HG03159 (cell line): Measurements from ENCODE around the gene MAP2K4.

Experiments used
- ATAC-seq: cut with Tn5 transposase; IDR thresholded peaks from one replicate; pipeline ENCODE4 v1.9.1; 2021; ENCODE audit warnings: mild to moderate bottlenecking, moderate library complexity; ENCODE audit not compliant: unreplicated experiment

Gene MAP2K4

DNA sequence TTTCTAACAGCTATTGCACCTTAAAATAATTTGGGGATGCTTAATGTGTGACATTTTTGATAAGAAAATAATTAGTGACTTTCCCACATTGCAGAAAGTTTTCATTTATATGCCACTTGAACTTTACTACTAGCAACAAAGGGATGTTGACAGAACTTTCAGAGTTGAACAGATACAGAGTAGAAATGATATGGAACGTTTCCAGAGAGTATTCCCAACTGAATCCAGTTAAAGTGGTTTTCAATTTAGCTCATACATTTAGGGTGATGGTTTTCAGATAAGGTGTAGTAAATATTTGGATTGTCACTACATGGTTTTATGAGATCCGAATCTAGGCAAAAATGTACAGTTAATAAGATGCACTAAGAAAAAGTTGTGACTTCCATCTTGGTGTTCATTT is 17.3 kb downstream of the MAP2K4 start:
- no peak for ATAC-seq

DNA sequence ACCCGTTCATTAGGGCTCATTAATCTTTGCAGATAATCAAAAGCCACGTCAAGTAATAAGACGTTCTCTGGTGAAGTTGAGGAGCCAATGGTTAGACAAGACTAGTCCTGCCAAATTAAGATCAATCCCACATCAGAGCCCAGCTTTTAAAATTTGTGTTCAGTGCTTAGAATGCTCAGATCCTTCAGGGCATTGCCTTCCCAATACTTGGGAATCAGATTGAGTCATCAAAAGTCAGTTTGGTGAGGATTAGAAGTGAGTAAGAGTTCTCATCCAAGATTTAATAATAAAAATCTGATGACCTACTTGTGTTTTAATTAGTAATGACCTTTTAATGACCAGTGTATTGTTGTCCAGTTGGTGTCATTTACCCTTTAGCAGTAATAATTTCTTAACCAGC is 19.8 kb downstream of the MAP2K4 start:
- no peak for ATAC-seq

DNA sequence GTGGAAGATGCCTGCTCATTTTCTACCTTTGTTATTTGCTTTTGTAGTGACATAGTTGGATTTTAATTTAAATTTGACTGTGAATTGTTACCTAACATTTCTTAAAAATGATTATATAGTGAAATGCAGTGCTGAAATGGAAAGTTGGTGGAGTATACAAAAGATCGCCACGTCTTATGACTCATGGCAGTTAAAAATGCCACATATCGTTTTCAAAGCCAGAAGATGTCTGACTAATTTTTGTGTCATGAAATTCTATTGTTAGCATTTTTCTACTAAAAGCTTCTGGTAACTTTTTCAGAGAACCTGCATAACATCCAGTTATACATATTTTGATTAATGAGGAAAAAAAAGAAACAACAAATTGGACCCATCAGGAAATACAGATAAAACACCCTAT is 20.6 kb downstream of the MAP2K4 start:
- no peak for ATAC-seq

GRCh38 chr17:12043702-12044101 is 23.0 kb downstream of the MAP2K4 start:
- no peak for ATAC-seq

DNA sequence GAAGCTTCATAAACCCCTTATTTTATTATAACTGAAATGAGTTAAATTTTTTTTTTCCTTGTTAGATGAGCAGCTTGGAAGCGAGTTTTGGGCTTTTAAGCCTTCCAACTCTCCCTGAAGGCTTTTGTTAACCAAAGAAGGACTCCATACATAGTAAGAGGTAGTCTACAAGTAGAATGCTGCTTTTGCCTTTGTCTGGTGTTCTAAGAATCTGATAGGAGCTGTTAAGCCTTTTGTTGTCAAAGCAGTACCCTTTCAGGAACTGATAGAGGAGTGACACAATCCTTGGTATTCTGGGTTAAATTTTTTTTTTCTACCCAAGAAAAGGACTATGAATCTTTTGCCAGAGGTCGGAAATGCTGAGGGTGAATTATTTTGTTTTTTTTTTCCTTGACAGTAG is 26.1 kb downstream of the MAP2K4 start:
- no peak for ATAC-seq

GRCh38 chr17:12047681-12048376 is 27.2 kb downstream of the MAP2K4 start:
- no peak for ATAC-seq

DNA sequence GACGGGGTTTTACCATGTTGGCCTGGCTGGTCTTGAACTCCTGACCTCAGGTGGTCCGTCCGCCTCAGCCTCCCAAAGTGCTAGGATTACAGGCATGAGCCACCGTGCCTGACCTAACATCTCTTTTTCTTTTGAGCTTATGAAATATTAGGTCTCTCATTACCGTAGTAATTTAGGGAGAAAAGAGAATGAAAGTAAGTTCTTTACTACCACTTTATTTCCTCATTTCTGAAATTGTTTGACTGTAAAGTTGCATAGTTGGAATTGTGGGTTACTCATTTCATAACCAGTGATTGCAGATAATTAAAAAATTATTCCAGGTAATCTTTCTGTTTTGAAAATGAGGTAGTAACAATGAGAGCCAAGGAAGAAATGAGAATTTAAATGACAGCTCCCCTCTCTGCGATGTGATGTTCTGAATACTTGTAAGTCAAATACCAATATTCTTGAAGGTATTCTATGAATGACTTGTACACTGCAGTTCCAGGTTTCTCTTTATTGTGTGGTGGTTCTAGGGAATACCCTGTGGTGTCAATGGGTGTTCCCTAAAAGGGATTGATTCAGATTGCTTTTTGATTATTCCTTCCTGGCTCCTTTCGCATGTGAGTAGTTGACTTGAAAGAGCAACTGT is 28.3 kb downstream of the MAP2K4 start:
- no peak for ATAC-seq

DNA sequence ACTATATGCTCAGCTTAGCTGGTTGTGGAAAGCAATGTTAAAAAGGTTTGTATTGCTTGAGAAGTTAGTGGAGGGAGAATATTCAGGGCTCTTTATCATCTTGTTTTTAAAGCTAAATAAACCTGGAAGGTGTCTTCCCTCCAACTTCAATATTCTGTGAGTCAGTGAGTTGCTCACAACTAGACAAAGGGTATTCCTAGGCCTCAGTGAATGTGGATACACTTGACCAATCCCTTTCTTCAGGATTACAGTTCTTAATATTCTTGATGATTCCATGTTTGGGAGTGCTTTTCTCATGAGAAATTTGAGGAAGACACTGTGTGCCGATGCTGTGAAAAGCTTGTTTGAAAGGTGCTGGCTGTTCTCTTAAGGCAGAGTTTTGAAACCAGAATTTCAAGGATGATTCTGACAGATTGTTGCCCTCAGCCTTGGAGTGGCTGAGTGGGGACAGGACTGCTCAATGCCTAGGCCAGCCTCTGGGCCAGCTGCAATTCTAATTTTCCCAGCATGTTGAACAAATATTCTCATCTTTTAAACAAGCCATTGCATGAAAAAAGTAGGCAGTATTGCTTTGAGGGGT is 30.1 kb downstream of the MAP2K4 start:
- no peak for ATAC-seq

DNA sequence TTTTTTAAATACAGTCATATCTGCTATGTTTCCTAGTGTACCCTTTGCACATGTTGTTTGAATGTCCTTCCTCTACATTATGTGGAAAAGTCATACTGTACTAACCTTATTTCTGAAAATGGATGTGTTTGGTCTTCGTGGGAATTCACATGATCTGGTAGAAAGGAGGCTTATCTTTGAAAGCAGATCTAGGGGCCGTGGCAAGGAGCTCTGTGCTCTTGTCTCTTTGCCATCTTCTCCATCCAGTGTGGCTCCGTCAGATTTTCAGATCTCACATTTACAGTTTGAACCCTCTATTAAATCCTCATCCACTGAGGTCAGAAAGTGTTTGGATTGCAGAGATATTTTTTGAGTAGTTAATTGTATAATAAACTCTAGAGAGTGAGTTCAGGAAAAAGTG is 32.9 kb downstream of the MAP2K4 start:
- no peak for ATAC-seq

GRCh38 chr17:12055889-12056288 is 35.2 kb downstream of the MAP2K4 start:
- no peak for ATAC-seq

DNA sequence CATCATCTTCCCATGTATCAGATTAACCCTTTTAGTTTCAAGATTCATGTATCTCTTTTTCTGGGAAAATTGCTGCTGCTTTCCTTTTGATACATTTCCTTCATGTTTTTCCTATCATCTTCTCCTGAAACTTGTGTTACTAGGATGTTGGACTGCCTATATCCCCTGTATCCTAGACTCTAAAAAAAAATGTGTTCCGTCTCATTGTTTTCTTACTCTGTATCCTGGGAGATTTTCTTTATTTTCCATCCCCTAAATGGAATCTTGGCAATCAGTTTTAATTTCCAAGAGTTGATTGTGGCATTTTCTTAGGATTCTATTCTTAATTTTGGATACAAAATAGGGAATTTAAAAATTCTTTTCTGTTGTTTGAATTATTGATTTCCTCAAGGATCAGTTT is 36.8 kb downstream of the MAP2K4 start:
- no peak for ATAC-seq

- ATAC-seq, result no peak
Observed at GRCh38 chr17:12058535-12058934, 37.9 kb downstream of the MAP2K4 start.

DNA sequence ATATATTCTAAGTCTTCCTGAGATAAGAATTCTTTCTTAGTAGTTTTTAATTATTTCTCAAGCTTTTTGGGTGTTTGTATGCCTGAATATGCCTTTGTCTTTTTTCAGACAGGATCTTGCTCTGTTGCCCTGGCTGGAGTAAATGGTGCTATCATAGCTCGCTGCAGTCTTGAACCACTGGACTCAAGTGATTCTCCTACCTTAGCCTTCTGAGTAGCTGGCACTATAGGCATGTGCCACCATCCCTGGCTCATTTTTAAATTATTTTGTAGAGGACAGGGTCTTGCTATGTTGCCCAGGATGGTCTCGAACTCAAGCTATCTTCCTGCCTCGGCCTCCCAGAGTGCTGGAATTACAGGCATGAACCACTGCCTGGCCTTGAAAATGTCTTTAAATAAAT is 41.6 kb downstream of the MAP2K4 start:
- no peak for ATAC-seq

DNA sequence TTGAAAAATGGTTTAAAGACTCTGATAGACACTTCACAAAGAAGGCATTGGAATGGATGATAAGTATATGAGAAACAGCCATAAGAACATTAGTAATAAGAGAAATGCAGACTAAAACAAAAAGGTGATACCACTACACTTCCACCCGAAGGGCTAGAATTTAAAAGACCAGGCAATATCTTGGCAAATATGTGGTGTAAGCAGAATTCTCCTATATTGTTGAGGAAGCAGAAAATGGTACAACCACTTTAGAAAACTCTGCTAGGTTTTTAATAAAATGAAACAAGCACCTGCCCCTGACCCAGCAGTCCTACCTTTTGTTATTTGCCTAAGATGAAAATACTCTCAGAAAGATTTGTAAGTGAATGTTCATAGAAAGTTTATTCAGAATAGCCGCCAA is 43.7 kb downstream of the MAP2K4 start:
- no peak for ATAC-seq

DNA sequence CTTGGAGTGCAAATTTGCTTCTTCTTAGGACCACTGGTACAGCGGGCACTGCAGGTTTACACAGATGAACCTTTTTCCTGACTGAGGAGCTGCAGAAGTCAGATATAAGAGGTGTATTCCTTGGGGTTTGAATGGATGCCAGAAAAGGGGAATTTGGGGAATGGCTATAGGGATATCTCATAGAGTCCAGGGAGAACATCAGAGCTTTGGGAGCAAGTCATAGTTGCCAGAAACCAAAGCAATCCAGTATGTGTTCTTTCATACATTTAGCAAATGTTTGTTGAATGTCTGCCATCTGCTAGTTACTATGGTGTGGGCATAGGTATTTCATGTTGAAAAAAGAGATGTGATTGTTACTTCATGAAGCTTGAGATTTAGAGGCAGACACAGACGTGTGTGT is 46.8 kb downstream of the MAP2K4 start:
- ATAC-seq, result no peak

GRCh38 chr17:12068946-12069345 is 48.3 kb downstream of the MAP2K4 start:
- no peak for ATAC-seq

DNA sequence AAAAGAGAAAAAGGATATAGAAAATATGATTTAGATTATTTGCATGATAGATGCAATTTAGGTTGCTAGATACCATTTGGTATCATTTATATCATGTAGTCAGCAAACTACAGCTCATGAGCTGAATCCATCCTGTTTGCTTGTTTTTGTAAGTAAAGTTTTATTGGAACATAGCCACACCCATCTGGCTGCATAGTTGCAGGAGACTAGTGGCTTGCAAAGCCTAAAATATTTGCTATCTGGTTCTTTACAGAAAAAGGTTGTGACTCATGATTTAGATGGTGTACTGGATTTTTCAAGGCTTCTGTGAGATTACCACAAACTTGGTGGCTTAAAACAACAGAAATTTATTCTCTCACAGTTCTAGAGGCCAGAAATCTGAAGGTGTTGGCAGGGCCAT is 49.9 kb downstream of the MAP2K4 start:
- ATAC-seq, result no peak

DNA sequence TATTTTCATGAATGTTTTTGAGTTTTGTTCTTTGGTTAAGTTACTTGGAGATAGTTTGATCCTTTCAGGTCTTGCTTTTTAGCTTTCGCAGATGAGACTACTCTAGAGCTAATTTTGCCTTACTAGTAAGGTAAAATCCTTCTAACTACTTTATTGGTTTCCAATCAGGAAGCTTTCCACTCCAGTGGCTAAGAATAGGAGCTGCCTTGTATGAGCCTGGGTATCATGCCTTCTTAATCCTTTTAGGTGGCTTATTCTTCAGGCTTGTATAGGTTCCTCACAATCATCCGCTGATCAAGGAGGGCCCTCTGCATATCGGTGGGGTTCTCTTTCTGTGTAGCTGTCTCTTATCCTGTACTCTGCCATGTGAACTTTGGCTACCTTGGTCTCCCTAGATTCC is 53.7 kb downstream of the MAP2K4 start:
- no peak for ATAC-seq

DNA sequence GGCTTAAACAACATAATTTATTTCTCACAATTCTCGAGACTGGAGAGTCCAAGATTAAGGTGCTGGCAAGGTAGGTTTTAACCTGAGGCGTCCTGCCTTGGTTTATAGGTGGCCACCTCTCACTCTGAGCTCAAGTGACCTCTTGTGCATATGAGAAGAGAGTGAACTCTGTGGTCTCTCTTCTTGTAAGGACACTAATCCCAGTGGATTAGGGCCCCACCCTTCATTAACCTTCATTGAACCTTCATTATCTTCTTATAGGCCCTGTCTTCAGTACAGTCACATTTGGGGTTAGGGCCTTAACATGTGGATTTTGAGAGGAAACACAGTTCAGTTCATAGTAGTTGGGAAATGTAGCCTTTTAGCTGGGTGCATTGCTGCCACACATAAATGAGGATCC is 57.1 kb downstream of the MAP2K4 start:
- ATAC-seq, result no peak

DNA sequence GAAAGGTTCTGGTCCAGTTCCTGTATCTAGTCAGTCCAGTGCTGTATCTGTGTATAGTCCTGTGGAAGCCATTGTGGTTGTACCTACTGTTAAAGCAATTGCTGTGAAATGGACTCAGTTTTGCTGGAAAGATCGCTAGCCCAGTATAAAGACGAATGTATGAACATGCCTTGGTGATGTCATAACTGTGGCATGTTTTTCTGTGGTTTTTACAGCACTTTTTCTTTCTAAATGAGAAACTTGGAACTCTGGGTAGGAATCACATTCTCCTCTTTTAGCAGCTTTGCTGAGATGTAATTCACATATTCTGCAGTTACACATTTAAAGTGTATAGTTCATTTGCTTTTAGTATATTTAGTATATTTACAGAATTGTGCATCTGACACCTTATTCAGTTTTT is 58.1 kb downstream of the MAP2K4 start:
- no peak for ATAC-seq

- no peak for ATAC-seq
Observed at GRCh38 chr17:12081720-12082119, 61.0 kb downstream of the MAP2K4 start.

DNA sequence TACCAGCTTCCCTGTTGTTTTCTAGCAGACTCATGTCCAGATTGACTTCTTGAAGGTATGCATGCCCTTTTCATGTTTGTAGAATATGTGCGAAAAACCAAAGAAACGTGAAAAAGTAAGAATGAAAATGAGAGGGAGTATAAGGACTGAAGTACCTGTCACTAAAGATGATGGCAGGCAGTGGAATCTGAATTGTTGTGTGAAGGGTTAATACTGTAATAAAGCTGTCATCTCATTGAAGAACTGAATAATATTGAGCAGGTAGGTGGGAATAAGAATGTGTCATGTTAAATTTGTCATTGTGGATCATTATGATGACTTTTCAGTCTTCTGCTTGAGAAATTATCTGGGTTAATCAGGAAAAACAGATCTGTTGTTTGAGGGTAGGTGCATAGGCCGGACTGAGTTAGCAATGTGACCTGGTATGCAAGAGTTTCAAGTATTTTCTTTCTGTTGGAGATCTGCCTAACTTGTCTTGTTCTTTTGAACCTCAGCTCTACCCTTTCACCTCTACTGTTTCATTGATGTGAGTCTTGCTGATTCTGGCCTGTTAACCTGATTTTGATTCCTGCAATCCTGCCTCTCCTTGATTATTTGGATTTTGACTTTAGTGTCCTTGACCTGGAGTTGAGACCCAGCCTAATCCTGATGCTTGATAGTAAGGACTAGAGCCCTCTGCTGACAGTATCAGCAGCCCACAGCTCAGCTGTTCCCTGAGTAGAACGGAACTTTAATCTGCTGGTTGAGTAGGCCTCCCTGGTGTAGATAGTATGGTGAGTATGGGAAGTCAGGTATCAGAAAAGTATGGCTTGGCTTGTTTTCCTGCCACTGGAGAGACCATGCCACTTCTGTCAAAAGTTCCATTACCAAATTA is 64.6 kb downstream of the MAP2K4 start:
- ATAC-seq, result no peak
